ENCODE measurements around the gene ARMC9. TPM values are rescaled to one million over a fixed set of nuclear protein-coding genes. Genes with fewer than 3 reads are reported as not detected.

Gene ARMC9
- total and polyA plus RNA-seq, 2 donors (not counting 3 experiments of a cell fraction or from before 2014, with no cell fraction given) = 16.4 to 24.2 TPM

GRCh38 chr2:231256494-231256893 is 58.1 kb downstream of the ARMC9 start:
- Histone ChIP-seq H3K9ac (replicated peaks; ENCODE audit: extremely low read depth, insufficient read depth, low read length) (no peak overlapping the region), H3K36me3 (ENCODE audit: control insufficient read depth in 2 of 2, extremely low read depth in 1 of 2, insufficient read depth in 2 of 2, low read length in 2 of 2) (peaks cover 0 to 5% of the 10 kb centered on the region in 2 experiments), H3K9me1 (replicated peaks; ENCODE audit: control insufficient read depth, extremely low read depth, insufficient read depth, low read length) (no peaks in the 10 kb centered on the region), H3K4me3 (replicated peaks in 1 of 3; ENCODE audit: insufficient read depth in 1 of 3, low read depth in 1 of 3, low read length in 3 of 3) (no peak overlapping the region), H3K27ac (ENCODE audit: insufficient read depth, low read depth, low read length) (no peak overlapping the region), H3K79me2 (ENCODE audit: control insufficient read depth, insufficient read depth, low read length) (no peaks in the 10 kb centered on the region), H3K4me2 (ENCODE audit: insufficient read depth, low read length) (no peak overlapping the region), H2AFZ (ENCODE audit: low read depth, low read length) (no peak overlapping the region), H3K27me3 (ENCODE audit: control insufficient read depth in 2 of 2, insufficient read depth in 2 of 2, low read length in 2 of 2) (no peaks in the 10 kb centered on the region), H3K9me3 (replicated peaks; ENCODE audit: control insufficient read depth, insufficient read depth, low read length) (no peaks in the 10 kb centered on the region), H3K4me1 (ENCODE audit: control insufficient read depth, extremely low read depth, insufficient read depth, low read length) (no peaks in the 10 kb centered on the region), H4K20me1 (replicated peaks; ENCODE audit: control insufficient read depth, extremely low read depth, insufficient read depth, low read length) (no peaks in the 10 kb centered on the region)
- DNase-seq (ENCODE audit: low read depth, low spot score) (no peak), FAIRE-seq (no peak)
- ChIA-PET POLR2A (no interaction called here), CTCF (no interaction called here)
- dilution Hi-C loops (cut with MboI; ENCODE audit: extremely low pct_ligation_motif_present, low sequenced_read_pairs) = no loop called here
- BruUV-seq (replicated peaks) = no TSS peak
- TF ChIP-seq EZH2 (IDR thresholded peaks at IDR 0.05; ENCODE audit: borderline replicate concordance, low read depth, low read length, severe bottlenecking) (no peak), MYC (IDR thresholded peaks at IDR 0.05; ENCODE audit: low read depth, low read length) (no peak), POLR2A (IDR thresholded peaks at IDR 0.05; ENCODE audit: low read depth, low read length) (no peak), MAX (IDR thresholded peaks at IDR 0.05; ENCODE audit: insufficient read depth, insufficient read length) (no peak), FOS (IDR thresholded peaks at IDR 0.05; ENCODE audit: borderline replicate concordance, insufficient read depth, low read length) (no peak), POLR2AphosphoS5 (IDR thresholded peaks at IDR 0.05; ENCODE audit: insufficient read depth, low read depth, low read length) (no peak), JUN (IDR thresholded peaks at IDR 0.05; ENCODE audit: borderline replicate concordance, insufficient read depth, insufficient read length, low read depth) (no peak), CTCF (IDR thresholded peaks at IDR 0.05; ENCODE audit: extremely low read depth in 1 of 2, insufficient read depth in 1 of 2, low read depth in 1 of 2, low read length in 2 of 2) (no peak), GATA2 (IDR thresholded peaks at IDR 0.05; ENCODE audit: insufficient read depth, insufficient read length, low read depth, low read length) (no peak)
- intact Hi-C loops (cut with micrococcal nuclease) = no loop called here

Data from endothelial cell of umbilical vein (primary cell).